ENCODE measurements around the gene PPFIBP1. TPM values are rescaled to one million over a fixed set of nuclear protein-coding genes. Genes with fewer than 3 reads are reported as not detected.

PPFIBP1 gene
- total RNA-seq, 1 experiment from 2014 or later: 88.6 TPM

GRCh38 chr12:27516625-27517024 lies 7.4 kb upstream of the PPFIBP1 start:
- POLR2A ChIA-PET: no interaction called here
- Histone ChIP-seq H3K27ac (ENCODE audit: low read length) (no peak overlapping the region), H3K4me1 (ENCODE audit: control insufficient read depth, insufficient read depth, low read length) (no peaks in the 10 kb centered on the region), H3K36me3 (ENCODE audit: control insufficient read depth, insufficient read depth, low read length) (no peaks in the 10 kb centered on the region), H3K4me3 (ENCODE audit: low read depth in 2 of 2, low read length in 2 of 2) (no peak overlapping the region), H3K27me3 (ENCODE audit: control insufficient read depth, insufficient read depth, low read length) (no peaks in the 10 kb centered on the region; the same call in 1 of the 2 replicates), H3K9me3 (ENCODE audit: control insufficient read depth, insufficient read depth, low read depth, low read length) (no peaks in the 10 kb centered on the region)
- DNase-seq (ENCODE audit: low read depth, low spot score) (no peak), ATAC-seq (no peak)
- TF ChIP-seq SIN3A (IDR thresholded peaks at IDR 0.05; ENCODE audit: borderline replicate concordance, insufficient read depth, low read depth, low read length): no peak
- TF ChIP-seq POLR2AphosphoS5 (IDR thresholded peaks at IDR 0.05; ENCODE audit: low read depth, low read length): no peak
- TF ChIP-seq TCF7L2 (IDR thresholded peaks at IDR 0.05; ENCODE audit: low read depth, low read length): no peak
- TF ChIP-seq REST (IDR thresholded peaks at IDR 0.05; ENCODE audit: insufficient read depth in 1 of 2, low read depth in 2 of 2, low read length in 1 of 2): no peak
- no peak for TF ChIP-seq CTCF (IDR thresholded peaks at IDR 0.05)
- CTCF ChIA-PET: no interaction called here
- in situ Hi-C loops (cut with HindIII; ENCODE audit: low pct_unique_long_range_greater_than_20kb, low sequenced_read_pairs) (no loop called here), intact Hi-C loops (cut with micrococcal nuclease; ENCODE audit: unreplicated experiment) (no loop called here)
- BruUV-seq (replicated peaks): no TSS peak

GRCh38 chr12:27517546-27517945 lies 6.5 kb upstream of the PPFIBP1 start:
- ATAC-seq: no peak
- BruUV-seq (replicated peaks): no TSS peak

More at GRCh38 chr12:27517546-27517945, 6.5 kb upstream of the PPFIBP1 start:
- H3K27me3 ChIP-seq (ENCODE audit: control insufficient read depth, insufficient read depth, low read length): no peaks in the 10 kb centered on the region; the same call in 1 of the 2 replicates
- DNase-seq (ENCODE audit: low read depth, low spot score): no peak
- H3K9me3 ChIP-seq (ENCODE audit: control insufficient read depth, insufficient read depth, low read depth, low read length): no peaks in the 10 kb centered on the region
- H3K36me3 ChIP-seq (ENCODE audit: control insufficient read depth, insufficient read depth, low read length): no peaks in the 10 kb centered on the region
- H3K4me3 ChIP-seq (ENCODE audit: low read depth in 2 of 2, low read length in 2 of 2): no peak overlapping the region
- no peaks in the 10 kb centered on the region for H3K4me1 ChIP-seq (ENCODE audit: control insufficient read depth, insufficient read depth, low read length)
- intact Hi-C loops (cut with micrococcal nuclease; ENCODE audit: unreplicated experiment): no loop called here
- in situ Hi-C loops (cut with HindIII; ENCODE audit: low pct_unique_long_range_greater_than_20kb, low sequenced_read_pairs): no loop called here
- CTCF ChIA-PET: no interaction called here
- no peak for TF ChIP-seq POLR2AphosphoS5 (IDR thresholded peaks at IDR 0.05; ENCODE audit: low read depth, low read length)
- no peak for TF ChIP-seq TCF7L2 (IDR thresholded peaks at IDR 0.05; ENCODE audit: low read depth, low read length)
- no peak for TF ChIP-seq REST (IDR thresholded peaks at IDR 0.05; ENCODE audit: insufficient read depth in 1 of 2, low read depth in 2 of 2, low read length in 1 of 2)
- TF ChIP-seq CTCF (IDR thresholded peaks at IDR 0.05): no peak
- no peak for TF ChIP-seq SIN3A (IDR thresholded peaks at IDR 0.05; ENCODE audit: borderline replicate concordance, insufficient read depth, low read depth, low read length)
- POLR2A ChIA-PET: no interaction called here
- no peak overlapping the region for H3K27ac ChIP-seq (ENCODE audit: low read length)
